Caco-2 (cell line): ENCODE results near the gene NIPSNAP2. TPM values are rescaled to one million over a fixed set of nuclear protein-coding genes. Genes with fewer than 3 reads are reported as not detected.
"Not testable (repeated sequence)": the region's sequence is repeated elsewhere in the genome, so short reads cannot be mapped to it uniquely, and the experiment has no call there.

Experiments used
- BruUV-seq: library from RNA; stranded (reverse); fragments of 400-500 nt; replicated peaks from 2 replicates; lab custom pipeline; 2021; lab: Mats Ljungman, UMichigan
- CTCF ChIA-PET: fragments of 300-600 bp; sonication (Branson Sonifier 250); formaldehyde crosslinking; loops from one replicate; lab custom pipeline; 2022; ENCODE audit warnings: antibody characterized with exemption; lab: Charles Lee
- POLR2A ChIA-PET: fragments of 300-600 bp; sonication (Branson Sonifier 250); formaldehyde crosslinking; loops from one replicate; lab custom pipeline; 2022; ENCODE audit warnings: antibody characterized with exemption; lab: Charles Lee
- DNase-seq, 2 experiments: peaks; one replicate each; pipeline versions ENCODE4 v3.0.0 to v3.0.0-alpha.2; 2020 to 2022
- H3K27me3 ChIP-seq: replicated peaks from 2 replicates; pipeline ENCODE4 v1.6.0; 2011; ENCODE audit warnings: low read length; ENCODE audit not compliant: control insufficient read depth, insufficient read depth
- H3K36me3 ChIP-seq: 2 replicates; pipeline ENCODE4 v1.5.1; 2011; ENCODE audit warnings: low read length; ENCODE audit not compliant: control insufficient read depth, insufficient read depth
- H3K4me1 ChIP-seq: fragments of 250-450 bp; sonication (Bioruptor Pico); 2 replicates; pipeline ENCODE4 v1.5.1; 2020; ENCODE audit warnings: mild to moderate bottlenecking
- H3K4me3 ChIP-seq: 2 replicates; pipeline ENCODE4 v1.5.1; 2011; ENCODE audit warnings: low read depth, mild to moderate bottlenecking, control low read depth, low read length
- H3K9me3 ChIP-seq: fragments of 250-450 bp; sonication (Bioruptor Pico); 2 replicates; pipeline ENCODE4 v1.5.1; 2020; ENCODE audit warnings: mild to moderate bottlenecking, moderate library complexity
- H3K27ac Mint-ChIP-seq: one replicate; pipeline ENCODE4 v1.8.0; 2022; ENCODE audit warnings: mixed read lengths; ENCODE audit not compliant: unreplicated experiment
- H3K27me3 Mint-ChIP-seq: one replicate; pipeline ENCODE4 v1.8.0; 2022; ENCODE audit warnings: mixed read lengths; ENCODE audit not compliant: insufficient read depth, unreplicated experiment
- H3K36me3 Mint-ChIP-seq: one replicate; pipeline ENCODE4 v1.8.0; 2022; ENCODE audit warnings: mild to moderate bottlenecking, mixed read lengths; ENCODE audit not compliant: insufficient read depth, unreplicated experiment
- H3K4me1 Mint-ChIP-seq: one replicate; pipeline ENCODE4 v1.8.0; 2022; ENCODE audit warnings: low read depth, mixed read lengths; ENCODE audit not compliant: unreplicated experiment
- H3K4me3 Mint-ChIP-seq: one replicate; pipeline ENCODE4 v1.8.0; 2022; ENCODE audit warnings: mild to moderate bottlenecking, moderate library complexity, mixed read lengths; ENCODE audit not compliant: unreplicated experiment
- H3K9me3 Mint-ChIP-seq: one replicate; pipeline ENCODE4 v1.8.0; 2022; ENCODE audit warnings: mixed read lengths; ENCODE audit not compliant: unreplicated experiment
- CTCF ChIP-seq, 2 experiments: fragments of 200-600 bp in 1 of 2; IDR thresholded peaks; 1 replicate in 1 of 2; 2 replicates in 1 of 2; pipeline versions ENCODE4 v1.5.1 to v1.8.0; 2011 to 2022; ENCODE audit warnings: antibody characterized with exemption in 1 of 2, control low read depth in 1 of 2, inconsistent platforms in 1 of 2, low read depth in 1 of 2, low read length in 1 of 2, mild to moderate bottlenecking in 1 of 2, moderate library complexity in 1 of 2; ENCODE audit not compliant: insufficient read depth in 1 of 2, severe bottlenecking in 1 of 2, unreplicated experiment in 1 of 2
- intact Hi-C: fragments of 100-400 bp; cut with micrococcal nuclease; formaldehyde crosslinking; loops from one replicate; pipeline ENCODE4 v1.10.0; 2022; ENCODE audit not compliant: unreplicated experiment
- total RNA-seq: library from RNA; stranded (reverse); gene quantifications from 2 replicates; pipeline ENCODE4 v1.2.3, GENCODE V29; 2022

Gene NIPSNAP2
- total RNA-seq, 1 experiment from 2014 or later = 63.4 TPM

- TF ChIP-seq CTCF (IDR thresholded peaks at IDR 0.05; ENCODE audit: insufficient read depth in 1 of 2, low read depth in 1 of 2, low read length in 1 of 2, severe bottlenecking in 1 of 2, unreplicated experiment in 1 of 2) = peak; percentile 31 to 55
- H3K27ac Mint-ChIP-seq = peak overlapping the region; percentile 89
- Histone ChIP-seq H3K36me3 (no peaks in the 10 kb centered on the region), H3K9me3 (no peaks in the 10 kb centered on the region), H3K4me3 (peak overlapping the region; percentile 80), H3K4me1 (peaks cover 29% of the 10 kb centered on the region), H3K27me3 (no peaks in the 10 kb centered on the region)
- peaks cover 21% of the 10 kb centered on the region for H3K4me1 Mint-ChIP-seq
- BruUV-seq = TSS peak; percentile 46
- peak; percentile 96 for DNase-seq
- H3K4me3 Mint-ChIP-seq = peak overlapping the region; percentile 85
- H3K9me3 Mint-ChIP-seq = no peaks in the 10 kb centered on the region
- POLR2A ChIA-PET = interaction anchor here (0.5 to 2.3 kb wide), 6 partner anchors 13 to 300 kb away, joined by 3 to 79 read pairs (median 8); partner anchors contain the start of genes CCT6A, CHCHD2, PSPH and SUMF2
- no peaks in the 10 kb centered on the region for H3K27me3 Mint-ChIP-seq
- intact Hi-C loops = loop anchor here (1.0 kb wide), 3 partner anchors 12 to 30 kb away; partner anchors contain the start of genes CCT6A, PSPH and SUMF2
- CTCF ChIA-PET = interaction anchor here (0.6 to 2.7 kb wide), 7 partner anchors 12 to 70 kb away, joined by 3 to 42 read pairs (median 8); partner anchors contain the start of genes CCT6A, NIPSNAP2, PSPH and SUMF2
- peaks cover 51% of the 10 kb centered on the region for H3K36me3 Mint-ChIP-seq
These were observed 69.5 kb downstream of the NIPSNAP2 start for GRCh38 chr7:56033671-56034432.

GRCh38 chr7:56040730-56041129 is 76.3 kb downstream of the NIPSNAP2 start:
- H3K36me3 ChIP-seq = no peaks in the 10 kb centered on the region
- Mint-ChIP-seq H3K27me3 (no peaks in the 10 kb centered on the region), H3K27ac (no peak overlapping the region), H3K4me1 (peaks cover 6% of the 10 kb centered on the region), H3K9me3 (no peaks in the 10 kb centered on the region), H3K36me3 (peaks cover 37% of the 10 kb centered on the region), H3K4me3 (no peak overlapping the region)
- no peak for DNase-seq
- intact Hi-C loops = no loop called here
- no peaks in the 10 kb centered on the region for H3K9me3 ChIP-seq
- no TSS peak for BruUV-seq
- no peaks in the 10 kb centered on the region for H3K27me3 ChIP-seq
- TF ChIP-seq CTCF (IDR thresholded peaks at IDR 0.05; ENCODE audit: insufficient read depth in 1 of 2, low read depth in 1 of 2, low read length in 1 of 2, severe bottlenecking in 1 of 2, unreplicated experiment in 1 of 2) = no peak
- ChIA-PET POLR2A (no interaction called here), CTCF (no interaction called here)
- H3K4me1 ChIP-seq = peaks cover under 1% of the 10 kb centered on the region; the same call in 1 of the 2 replicates
- H3K4me3 ChIP-seq = no peak overlapping the region

GRCh38 chr7:56045758-56046157 is 81.4 kb downstream of the NIPSNAP2 start:
- H3K4me3 Mint-ChIP-seq, CTCF ChIA-PET, H3K9me3 Mint-ChIP-seq, H3K36me3 ChIP-seq, H3K27me3 ChIP-seq, H3K4me3 ChIP-seq, H3K9me3 ChIP-seq, H3K27me3 Mint-ChIP-seq, H3K27ac Mint-ChIP-seq, BruUV-seq: not testable (repeated sequence)
- peak in 1 of 2 experiments; percentile 1 for DNase-seq
- peaks cover 33% of the 10 kb centered on the region for H3K4me1 ChIP-seq
- intact Hi-C loops = loop anchor here (1.0 kb wide), 1 partner anchor 11 kb away; no protein-coding TSS in a partner anchor
- Mint-ChIP-seq H3K4me1 (peaks cover 11% of the 10 kb centered on the region), H3K36me3 (peaks cover 39% of the 10 kb centered on the region)
- POLR2A ChIA-PET = interaction anchor here (1.8 kb wide), 1 partner anchor 12 kb away, joined by 9 read pairs; no protein-coding TSS in a partner anchor
